GM23338 (cell line): ENCODE data around the gene GZMB. TPM values are rescaled to one million over a fixed set of nuclear protein-coding genes. Genes with fewer than 3 reads are reported as not detected.
A peak's percentile ranks its signal among the peaks of the same experiment; 100 is the strongest.

Experiments
- ATAC-seq: fragments of 200-7000 bp; cut with Tn5 transposase; 3 replicates; pipeline ENCODE4 v1.9.1; 2020
- DNase-seq: peaks from one replicate; pipeline ENCODE4 v3.0.0-alpha.2; 2015; ENCODE audit warnings: low spot score
- H2AFZ ChIP-seq: fragments of 200-600 bp; sonication (generic); 2 replicates; pipeline ENCODE4 v1.8.0; 2016; ENCODE audit warnings: antibody characterized with exemption, mild to moderate bottlenecking, moderate library complexity
- H3F3A ChIP-seq: fragments of 200-600 bp; sonication (generic); replicated peaks from 2 replicates; pipeline ENCODE4 v1.8.0; 2017; ENCODE audit warnings: antibody characterized with exemption, mixed run types, low read depth
- H3K27ac ChIP-seq: fragments of 200-600 bp; sonication (generic); 2 replicates; pipeline ENCODE4 v1.6.1; 2016; ENCODE audit warnings: low read depth
- H3K27me3 ChIP-seq: fragments of 200-600 bp; sonication (generic); 2 replicates; pipeline ENCODE4 v1.8.0; 2016; ENCODE audit warnings: mild to moderate bottlenecking, mixed run types, moderate library complexity; ENCODE audit not compliant: insufficient read depth
- H3K36me3 ChIP-seq: fragments of 200-600 bp; sonication (generic); 2 replicates; pipeline ENCODE4 v1.8.0; 2016; ENCODE audit warnings: mild to moderate bottlenecking; ENCODE audit not compliant: insufficient read depth
- H3K4me1 ChIP-seq: fragments of 200-600 bp; sonication (generic); 2 replicates; pipeline ENCODE4 v1.8.0; 2016; ENCODE audit warnings: mild to moderate bottlenecking, moderate library complexity; ENCODE audit not compliant: insufficient read depth
- H3K4me2 ChIP-seq: fragments of 200-600 bp; sonication (generic); 2 replicates; pipeline ENCODE4 v1.7.1; 2017; ENCODE audit warnings: mixed run types
- H3K4me3 ChIP-seq: fragments of 200-600 bp; sonication (generic); 2 replicates; pipeline ENCODE4 v1.6.1; 2016; ENCODE audit warnings: mixed run types
- H3K79me2 ChIP-seq: fragments of 200-600 bp; sonication (generic); replicated peaks from 2 replicates; pipeline ENCODE4 v1.8.0; 2017; ENCODE audit warnings: mild to moderate bottlenecking; ENCODE audit not compliant: insufficient read depth
- H3K9me2 ChIP-seq: fragments of 200-600 bp; sonication (generic); 2 replicates; pipeline ENCODE4 v1.8.0; 2017; ENCODE audit not compliant: insufficient read depth
- H4K20me1 ChIP-seq: fragments of 200-600 bp; sonication (generic); replicated peaks from 2 replicates; pipeline ENCODE4 v1.8.0; 2017; ENCODE audit warnings: mild to moderate bottlenecking; ENCODE audit not compliant: insufficient read depth
- H3K27ac Mint-ChIP-seq: 2 replicates; pipeline ENCODE4 v1.8.0; 2020; ENCODE audit warnings: inconsistent platforms, mild to moderate bottlenecking, moderate library complexity, mixed read lengths
- H3K27me3 Mint-ChIP-seq: 3 replicates; pipeline ENCODE4 v1.8.0; 2022; ENCODE audit warnings: low read depth, mild to moderate bottlenecking, moderate library complexity, mixed read lengths, inconsistent platforms; ENCODE audit not compliant: insufficient read depth, poor library complexity
- H3K36me3 Mint-ChIP-seq: 3 replicates; pipeline ENCODE4 v1.8.0; 2021; ENCODE audit warnings: low read depth, mild to moderate bottlenecking, inconsistent platforms, moderate library complexity, mixed read lengths
- H3K4me1 Mint-ChIP-seq: 3 replicates; pipeline ENCODE4 v1.8.0; 2020; ENCODE audit warnings: mild to moderate bottlenecking, inconsistent platforms, mixed read lengths
- H3K4me3 Mint-ChIP-seq: 3 replicates; pipeline ENCODE4 v1.8.0; 2021; ENCODE audit warnings: moderate library complexity, mild to moderate bottlenecking, inconsistent platforms, mixed read lengths
- H3K9me3 Mint-ChIP-seq: 3 replicates; pipeline ENCODE4 v1.8.0; 2020; ENCODE audit warnings: moderate library complexity, mild to moderate bottlenecking, inconsistent platforms, mixed read lengths
- NANOG ChIP-seq: IDR thresholded peaks from 2 replicates; pipeline ENCODE4 v1.6.1; 2016; ENCODE audit warnings: antibody characterized with exemption, borderline replicate concordance
- POLR2AphosphoS5 ChIP-seq: IDR thresholded peaks from 2 replicates; pipeline ENCODE4 v1.6.1; 2016; ENCODE audit warnings: antibody characterized with exemption, low read depth
- polyA plus RNA-seq: library from polyadenylated mRNA; unstranded; fragments of >200 nt; fragmentation: Nextera tagmentation; extraction: Ambion mirVana; gene quantifications from 2 replicates; pipeline ENCODE4 v1.2.1, GENCODE V29; 2016
- total RNA-seq: library from RNA; depleted of rRNA; stranded (reverse); fragments of >200 nt; shearing (Covaris generic); gene quantifications from 2 replicates; pipeline ENCODE4 v1.2.3, GENCODE V29; 2014
- TF ChIP-seq, protein P1 (sequence below): IDR thresholded peaks from 2 replicates; pipeline ENCODE4 v1.6.1; 2016; ENCODE audit warnings: antibody characterized with exemption
- TF ChIP-seq, protein P2 (sequence below), 2 experiments: fragments of 200-600 bp in 1 of 2; sonication (generic) in 1 of 2; conservative IDR thresholded peaks; 2 replicates each; pipeline versions ENCODE4 v1.5.1 to v1.6.1; 2016 to 2017; ENCODE audit warnings: antibody characterized with exemption in 2 of 2, low read depth in 2 of 2, mild to moderate bottlenecking in 2 of 2, moderate library complexity in 1 of 2
- TF ChIP-seq, protein P3 (sequence below): fragments of 250-450 bp; sonication (Bioruptor Pico); IDR thresholded peaks from 2 replicates; pipeline ENCODE4 v1.5.0; 2020; ENCODE audit warnings: mild to moderate bottlenecking, moderate library complexity

GZMB gene
- total and polyA plus RNA-seq, 2 experiments from 2014 or later, result not detected

DNA sequence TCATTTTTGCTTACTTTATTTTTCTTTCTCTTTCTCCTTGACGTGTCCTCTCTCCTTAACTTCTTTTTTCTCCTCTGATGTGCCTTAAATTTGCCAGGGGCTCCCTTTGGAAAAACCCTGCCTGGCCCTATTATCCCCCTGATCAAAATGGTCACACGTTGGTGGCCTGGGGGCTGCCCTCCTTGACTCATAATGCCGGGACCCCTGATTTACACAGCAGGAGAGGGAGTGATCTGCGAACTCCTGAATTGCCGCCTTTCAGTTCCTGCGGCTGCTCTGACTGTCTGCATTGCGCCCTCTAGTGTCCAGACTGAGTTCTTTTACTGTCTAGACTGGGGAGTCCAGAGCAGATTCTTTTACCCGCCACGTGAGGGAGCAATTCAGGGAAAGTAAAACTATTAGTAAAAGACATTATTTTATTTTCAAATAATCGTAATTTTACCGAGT is 44.8 kb upstream of the GZMB start:
- Histone ChIP-seq H3K27me3 (peaks cover 4% of the 10 kb centered on the region; the same call in 1 of the 2 replicates), H3K27ac (no peak overlapping the region), H3K36me3 (no peaks in the 10 kb centered on the region), H3K4me2 (peak overlapping the region; percentile 68; the same call in 1 of the 2 replicates), H3K4me1 (no peaks in the 10 kb centered on the region), H3K79me2 (no peaks in the 10 kb centered on the region), H3F3A (no peaks in the 10 kb centered on the region), H4K20me1 (no peaks in the 10 kb centered on the region), H3K4me3 (no peak overlapping the region), H2AFZ (0 out of 2 replicates have a peak overlapping the region, but pooled peaks have one; percentile 60), H3K9me2 (peaks cover 5% of the 10 kb centered on the region; the same call in 1 of the 2 replicates)
- no peaks in the 10 kb centered on the region for H3K36me3 Mint-ChIP-seq
- H3K4me1 Mint-ChIP-seq, result peaks cover 3% of the 10 kb centered on the region; the same call in 2 of the 3 replicates
- no peak overlapping the region for H3K27ac Mint-ChIP-seq
- DNase-seq (peak; percentile 93), ATAC-seq (peak; percentile 98)
- no peaks in the 10 kb centered on the region; the same call in 2 of the 3 replicates for H3K9me3 Mint-ChIP-seq
- H3K4me3 Mint-ChIP-seq, result peak overlapping the region; percentile 49; the same call in 1 of the 3 replicates
- no peak for TF ChIP-seq POLR2AphosphoS5
- no peak for TF ChIP-seq NANOG
- TF ChIP-seq, protein P1, sequence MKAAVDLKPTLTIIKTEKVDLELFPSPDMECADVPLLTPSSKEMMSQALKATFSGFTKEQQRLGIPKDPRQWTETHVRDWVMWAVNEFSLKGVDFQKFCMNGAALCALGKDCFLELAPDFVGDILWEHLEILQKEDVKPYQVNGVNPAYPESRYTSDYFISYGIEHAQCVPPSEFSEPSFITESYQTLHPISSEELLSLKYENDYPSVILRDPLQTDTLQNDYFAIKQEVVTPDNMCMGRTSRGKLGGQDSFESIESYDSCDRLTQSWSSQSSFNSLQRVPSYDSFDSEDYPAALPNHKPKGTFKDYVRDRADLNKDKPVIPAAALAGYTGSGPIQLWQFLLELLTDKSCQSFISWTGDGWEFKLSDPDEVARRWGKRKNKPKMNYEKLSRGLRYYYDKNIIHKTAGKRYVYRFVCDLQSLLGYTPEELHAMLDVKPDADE, result no peak
- TF ChIP-seq, protein P2, sequence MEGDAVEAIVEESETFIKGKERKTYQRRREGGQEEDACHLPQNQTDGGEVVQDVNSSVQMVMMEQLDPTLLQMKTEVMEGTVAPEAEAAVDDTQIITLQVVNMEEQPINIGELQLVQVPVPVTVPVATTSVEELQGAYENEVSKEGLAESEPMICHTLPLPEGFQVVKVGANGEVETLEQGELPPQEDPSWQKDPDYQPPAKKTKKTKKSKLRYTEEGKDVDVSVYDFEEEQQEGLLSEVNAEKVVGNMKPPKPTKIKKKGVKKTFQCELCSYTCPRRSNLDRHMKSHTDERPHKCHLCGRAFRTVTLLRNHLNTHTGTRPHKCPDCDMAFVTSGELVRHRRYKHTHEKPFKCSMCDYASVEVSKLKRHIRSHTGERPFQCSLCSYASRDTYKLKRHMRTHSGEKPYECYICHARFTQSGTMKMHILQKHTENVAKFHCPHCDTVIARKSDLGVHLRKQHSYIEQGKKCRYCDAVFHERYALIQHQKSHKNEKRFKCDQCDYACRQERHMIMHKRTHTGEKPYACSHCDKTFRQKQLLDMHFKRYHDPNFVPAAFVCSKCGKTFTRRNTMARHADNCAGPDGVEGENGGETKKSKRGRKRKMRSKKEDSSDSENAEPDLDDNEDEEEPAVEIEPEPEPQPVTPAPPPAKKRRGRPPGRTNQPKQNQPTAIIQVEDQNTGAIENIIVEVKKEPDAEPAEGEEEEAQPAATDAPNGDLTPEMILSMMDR (conservative IDR thresholded peaks at IDR 0.05; ENCODE audit: low read depth in 2 of 2), result peak; percentile 96 to 100
- TF ChIP-seq, protein P3, sequence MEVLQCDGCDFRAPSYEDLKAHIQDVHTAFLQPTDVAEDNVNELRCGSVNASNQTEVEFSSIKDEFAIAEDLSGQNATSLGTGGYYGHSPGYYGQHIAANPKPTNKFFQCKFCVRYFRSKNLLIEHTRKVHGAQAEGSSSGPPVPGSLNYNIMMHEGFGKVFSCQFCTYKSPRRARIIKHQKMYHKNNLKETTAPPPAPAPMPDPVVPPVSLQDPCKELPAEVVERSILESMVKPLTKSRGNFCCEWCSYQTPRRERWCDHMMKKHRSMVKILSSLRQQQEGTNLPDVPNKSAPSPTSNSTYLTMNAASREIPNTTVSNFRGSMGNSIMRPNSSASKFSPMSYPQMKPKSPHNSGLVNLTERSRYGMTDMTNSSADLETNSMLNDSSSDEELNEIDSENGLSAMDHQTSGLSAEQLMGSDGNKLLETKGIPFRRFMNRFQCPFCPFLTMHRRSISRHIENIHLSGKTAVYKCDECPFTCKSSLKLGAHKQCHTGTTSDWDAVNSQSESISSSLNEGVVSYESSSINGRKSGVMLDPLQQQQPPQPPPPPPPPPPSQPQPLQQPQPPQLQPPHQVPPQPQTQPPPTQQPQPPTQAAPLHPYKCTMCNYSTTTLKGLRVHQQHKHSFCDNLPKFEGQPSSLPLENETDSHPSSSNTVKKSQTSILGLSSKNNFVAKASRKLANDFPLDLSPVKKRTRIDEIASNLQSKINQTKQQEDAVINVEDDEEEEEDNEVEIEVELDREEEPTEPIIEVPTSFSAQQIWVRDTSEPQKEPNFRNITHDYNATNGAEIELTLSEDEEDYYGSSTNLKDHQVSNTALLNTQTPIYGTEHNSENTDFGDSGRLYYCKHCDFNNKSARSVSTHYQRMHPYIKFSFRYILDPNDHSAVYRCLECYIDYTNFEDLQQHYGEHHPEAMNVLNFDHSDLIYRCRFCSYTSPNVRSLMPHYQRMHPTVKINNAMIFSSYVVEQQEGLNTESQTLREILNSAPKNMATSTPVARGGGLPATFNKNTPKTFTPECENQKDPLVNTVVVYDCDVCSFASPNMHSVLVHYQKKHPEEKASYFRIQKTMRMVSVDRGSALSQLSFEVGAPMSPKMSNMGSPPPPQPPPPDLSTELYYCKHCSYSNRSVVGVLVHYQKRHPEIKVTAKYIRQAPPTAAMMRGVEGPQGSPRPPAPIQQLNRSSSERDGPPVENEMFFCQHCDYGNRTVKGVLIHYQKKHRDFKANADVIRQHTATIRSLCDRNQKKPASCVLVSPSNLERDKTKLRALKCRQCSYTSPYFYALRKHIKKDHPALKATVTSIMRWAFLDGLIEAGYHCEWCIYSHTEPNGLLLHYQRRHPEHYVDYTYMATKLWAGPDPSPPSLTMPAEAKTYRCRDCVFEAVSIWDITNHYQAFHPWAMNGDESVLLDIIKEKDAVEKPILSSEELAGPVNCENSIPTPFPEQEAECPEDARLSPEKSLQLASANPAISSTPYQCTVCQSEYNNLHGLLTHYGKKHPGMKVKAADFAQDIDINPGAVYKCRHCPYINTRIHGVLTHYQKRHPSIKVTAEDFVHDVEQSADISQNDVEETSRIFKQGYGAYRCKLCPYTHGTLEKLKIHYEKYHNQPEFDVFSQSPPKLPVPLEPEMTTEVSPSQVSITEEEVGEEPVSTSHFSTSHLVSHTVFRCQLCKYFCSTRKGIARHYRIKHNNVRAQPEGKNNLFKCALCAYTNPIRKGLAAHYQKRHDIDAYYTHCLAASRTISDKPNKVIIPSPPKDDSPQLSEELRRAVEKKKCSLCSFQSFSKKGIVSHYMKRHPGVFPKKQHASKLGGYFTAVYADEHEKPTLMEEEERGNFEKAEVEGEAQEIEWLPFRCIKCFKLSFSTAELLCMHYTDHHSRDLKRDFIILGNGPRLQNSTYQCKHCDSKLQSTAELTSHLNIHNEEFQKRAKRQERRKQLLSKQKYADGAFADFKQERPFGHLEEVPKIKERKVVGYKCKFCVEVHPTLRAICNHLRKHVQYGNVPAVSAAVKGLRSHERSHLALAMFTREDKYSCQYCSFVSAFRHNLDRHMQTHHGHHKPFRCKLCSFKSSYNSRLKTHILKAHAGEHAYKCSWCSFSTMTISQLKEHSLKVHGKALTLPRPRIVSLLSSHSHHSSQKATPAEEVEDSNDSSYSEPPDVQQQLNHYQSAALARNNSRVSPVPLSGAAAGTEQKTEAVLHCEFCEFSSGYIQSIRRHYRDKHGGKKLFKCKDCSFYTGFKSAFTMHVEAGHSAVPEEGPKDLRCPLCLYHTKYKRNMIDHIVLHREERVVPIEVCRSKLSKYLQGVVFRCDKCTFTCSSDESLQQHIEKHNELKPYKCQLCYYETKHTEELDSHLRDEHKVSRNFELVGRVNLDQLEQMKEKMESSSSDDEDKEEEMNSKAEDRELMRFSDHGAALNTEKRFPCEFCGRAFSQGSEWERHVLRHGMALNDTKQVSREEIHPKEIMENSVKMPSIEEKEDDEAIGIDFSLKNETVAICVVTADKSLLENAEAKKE (CRISPR knock-in tag), result no peak
- H3K27me3 Mint-ChIP-seq, result peaks cover 4% of the 10 kb centered on the region
